ENCODE results near the gene EXO5.

DNA sequence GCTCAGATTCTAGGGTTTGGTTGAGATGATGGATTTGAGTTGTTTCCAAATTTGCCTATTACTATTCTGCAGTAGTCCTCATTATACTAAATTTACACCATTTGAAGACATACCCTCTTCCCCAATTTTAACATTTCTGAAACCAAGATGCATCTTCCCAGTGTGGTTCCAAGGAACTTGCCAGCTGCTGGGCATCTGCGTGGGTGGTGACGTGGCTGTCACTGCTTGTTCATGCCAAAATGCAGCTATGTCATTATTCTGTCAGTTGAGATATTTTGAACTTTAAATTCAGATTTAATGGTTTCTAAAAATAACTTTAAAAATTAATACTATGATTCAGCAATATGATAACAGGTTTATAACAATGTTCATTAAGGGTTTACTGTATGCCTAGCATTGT, 30.3 kb upstream of the EXO5 start:
- TF ChIP-seq, protein P1, sequence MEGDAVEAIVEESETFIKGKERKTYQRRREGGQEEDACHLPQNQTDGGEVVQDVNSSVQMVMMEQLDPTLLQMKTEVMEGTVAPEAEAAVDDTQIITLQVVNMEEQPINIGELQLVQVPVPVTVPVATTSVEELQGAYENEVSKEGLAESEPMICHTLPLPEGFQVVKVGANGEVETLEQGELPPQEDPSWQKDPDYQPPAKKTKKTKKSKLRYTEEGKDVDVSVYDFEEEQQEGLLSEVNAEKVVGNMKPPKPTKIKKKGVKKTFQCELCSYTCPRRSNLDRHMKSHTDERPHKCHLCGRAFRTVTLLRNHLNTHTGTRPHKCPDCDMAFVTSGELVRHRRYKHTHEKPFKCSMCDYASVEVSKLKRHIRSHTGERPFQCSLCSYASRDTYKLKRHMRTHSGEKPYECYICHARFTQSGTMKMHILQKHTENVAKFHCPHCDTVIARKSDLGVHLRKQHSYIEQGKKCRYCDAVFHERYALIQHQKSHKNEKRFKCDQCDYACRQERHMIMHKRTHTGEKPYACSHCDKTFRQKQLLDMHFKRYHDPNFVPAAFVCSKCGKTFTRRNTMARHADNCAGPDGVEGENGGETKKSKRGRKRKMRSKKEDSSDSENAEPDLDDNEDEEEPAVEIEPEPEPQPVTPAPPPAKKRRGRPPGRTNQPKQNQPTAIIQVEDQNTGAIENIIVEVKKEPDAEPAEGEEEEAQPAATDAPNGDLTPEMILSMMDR (IDR thresholded peaks at IDR 0.05; ENCODE audit: borderline replicate concordance, extremely low read depth, low read length, poor library complexity, severe bottlenecking): no peak
- no peak for TF ChIP-seq EZH2 (IDR thresholded peaks at IDR 0.05; ENCODE audit: borderline replicate concordance, low read depth, low read length, severe bottlenecking)

Data from DND-41 (cell line).